ENCODE results near the gene MRPL33.

DNA sequence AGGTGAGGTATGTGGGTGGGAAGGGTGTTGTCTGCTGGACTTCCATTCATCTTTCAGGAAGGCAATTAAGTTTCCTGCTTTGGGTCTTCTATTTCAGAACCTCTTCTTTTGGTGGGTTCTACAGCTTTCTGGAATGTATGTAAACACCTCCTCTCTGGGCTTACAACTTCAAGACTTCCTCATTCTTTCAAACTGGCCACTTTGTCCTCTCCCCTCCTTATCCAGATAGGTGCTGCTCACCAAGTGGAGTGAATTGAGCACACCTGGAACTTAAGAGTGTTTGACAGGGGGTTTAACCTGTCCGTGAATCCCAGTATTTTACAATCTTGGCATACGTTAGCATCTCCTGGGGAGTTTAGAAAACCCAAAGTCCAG, 5.2 kb upstream of the MRPL33 start:
- TF ChIP-seq, protein P1, sequence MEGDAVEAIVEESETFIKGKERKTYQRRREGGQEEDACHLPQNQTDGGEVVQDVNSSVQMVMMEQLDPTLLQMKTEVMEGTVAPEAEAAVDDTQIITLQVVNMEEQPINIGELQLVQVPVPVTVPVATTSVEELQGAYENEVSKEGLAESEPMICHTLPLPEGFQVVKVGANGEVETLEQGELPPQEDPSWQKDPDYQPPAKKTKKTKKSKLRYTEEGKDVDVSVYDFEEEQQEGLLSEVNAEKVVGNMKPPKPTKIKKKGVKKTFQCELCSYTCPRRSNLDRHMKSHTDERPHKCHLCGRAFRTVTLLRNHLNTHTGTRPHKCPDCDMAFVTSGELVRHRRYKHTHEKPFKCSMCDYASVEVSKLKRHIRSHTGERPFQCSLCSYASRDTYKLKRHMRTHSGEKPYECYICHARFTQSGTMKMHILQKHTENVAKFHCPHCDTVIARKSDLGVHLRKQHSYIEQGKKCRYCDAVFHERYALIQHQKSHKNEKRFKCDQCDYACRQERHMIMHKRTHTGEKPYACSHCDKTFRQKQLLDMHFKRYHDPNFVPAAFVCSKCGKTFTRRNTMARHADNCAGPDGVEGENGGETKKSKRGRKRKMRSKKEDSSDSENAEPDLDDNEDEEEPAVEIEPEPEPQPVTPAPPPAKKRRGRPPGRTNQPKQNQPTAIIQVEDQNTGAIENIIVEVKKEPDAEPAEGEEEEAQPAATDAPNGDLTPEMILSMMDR (IDR thresholded peaks at IDR 0.05; ENCODE audit: poor library complexity, severe bottlenecking), result no peak
- TF ChIP-seq, protein P2, sequence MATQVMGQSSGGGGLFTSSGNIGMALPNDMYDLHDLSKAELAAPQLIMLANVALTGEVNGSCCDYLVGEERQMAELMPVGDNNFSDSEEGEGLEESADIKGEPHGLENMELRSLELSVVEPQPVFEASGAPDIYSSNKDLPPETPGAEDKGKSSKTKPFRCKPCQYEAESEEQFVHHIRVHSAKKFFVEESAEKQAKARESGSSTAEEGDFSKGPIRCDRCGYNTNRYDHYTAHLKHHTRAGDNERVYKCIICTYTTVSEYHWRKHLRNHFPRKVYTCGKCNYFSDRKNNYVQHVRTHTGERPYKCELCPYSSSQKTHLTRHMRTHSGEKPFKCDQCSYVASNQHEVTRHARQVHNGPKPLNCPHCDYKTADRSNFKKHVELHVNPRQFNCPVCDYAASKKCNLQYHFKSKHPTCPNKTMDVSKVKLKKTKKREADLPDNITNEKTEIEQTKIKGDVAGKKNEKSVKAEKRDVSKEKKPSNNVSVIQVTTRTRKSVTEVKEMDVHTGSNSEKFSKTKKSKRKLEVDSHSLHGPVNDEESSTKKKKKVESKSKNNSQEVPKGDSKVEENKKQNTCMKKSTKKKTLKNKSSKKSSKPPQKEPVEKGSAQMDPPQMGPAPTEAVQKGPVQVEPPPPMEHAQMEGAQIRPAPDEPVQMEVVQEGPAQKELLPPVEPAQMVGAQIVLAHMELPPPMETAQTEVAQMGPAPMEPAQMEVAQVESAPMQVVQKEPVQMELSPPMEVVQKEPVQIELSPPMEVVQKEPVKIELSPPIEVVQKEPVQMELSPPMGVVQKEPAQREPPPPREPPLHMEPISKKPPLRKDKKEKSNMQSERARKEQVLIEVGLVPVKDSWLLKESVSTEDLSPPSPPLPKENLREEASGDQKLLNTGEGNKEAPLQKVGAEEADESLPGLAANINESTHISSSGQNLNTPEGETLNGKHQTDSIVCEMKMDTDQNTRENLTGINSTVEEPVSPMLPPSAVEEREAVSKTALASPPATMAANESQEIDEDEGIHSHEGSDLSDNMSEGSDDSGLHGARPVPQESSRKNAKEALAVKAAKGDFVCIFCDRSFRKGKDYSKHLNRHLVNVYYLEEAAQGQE (IDR thresholded peaks at IDR 0.05; ENCODE audit: borderline replicate concordance), result no peak
- TF ChIP-seq RAD21 (conservative IDR thresholded peaks at IDR 0.05) (no peak), EZH2 (IDR thresholded peaks at IDR 0.05; ENCODE audit: borderline replicate concordance, insufficient read depth, low read length, poor library complexity, severe bottlenecking) (no peak), EP300 (conservative IDR thresholded peaks at IDR 0.05; ENCODE audit: poor library complexity, severe bottlenecking) (no peak), SMC3 (conservative IDR thresholded peaks at IDR 0.05; ENCODE audit: poor library complexity) (no peak), POLR2AphosphoS5 (IDR thresholded peaks at IDR 0.05) (no peak), TAF1 (IDR thresholded peaks at IDR 0.05; ENCODE audit: low read depth) (no peak)

Data from neural cell (in vitro differentiated cells).